Natural killer cell (primary cell): Measurements from ENCODE around the gene C2orf74. TPM values are rescaled to one million over a fixed set of nuclear protein-coding genes. Genes with fewer than 3 reads are reported as not detected.

Experiments
- ATAC-seq, 3 donors: fragments of 150-1000 bp in 2 of 3; fragments of 200-7000 bp in 1 of 3; cut with Tn5 transposase; 1 replicate in 1 of 3; 2 replicates in 2 of 3; pipeline ENCODE4 v1.10.0; 2021; ENCODE audit warnings: mild to moderate bottlenecking in 2 of 3, moderate library complexity in 2 of 3
- DNase-seq, 2 donors: peaks; one replicate each; pipeline versions ENCODE4 v3.0.0 to v3.0.0-alpha.2; 2013 to 2021; ENCODE audit warnings: mixed read lengths in 1 of 2
- H3K27ac ChIP-seq: one replicate; pipeline ENCODE4 v1.5.1; 2013; ENCODE audit warnings: mild to moderate bottlenecking, low read length
- H3K27me3 ChIP-seq: one replicate; pipeline ENCODE4 v1.6.1; 2013; ENCODE audit warnings: low read length; ENCODE audit not compliant: control insufficient read depth, insufficient read depth
- H3K36me3 ChIP-seq: one replicate; pipeline ENCODE4 v1.6.1; 2013; ENCODE audit warnings: low read length; ENCODE audit not compliant: control insufficient read depth, insufficient read depth
- H3K4me1 ChIP-seq: one replicate; pipeline ENCODE4 v1.6.1; 2013; ENCODE audit warnings: low read length; ENCODE audit not compliant: control insufficient read depth, insufficient read depth
- H3K4me3 ChIP-seq: one replicate; pipeline ENCODE4 v1.5.1; 2013; ENCODE audit warnings: low read length
- H3K9me3 ChIP-seq: one replicate; pipeline ENCODE4 v1.6.1; 2013; ENCODE audit warnings: low read length; ENCODE audit not compliant: control insufficient read depth, insufficient read depth
- H3K27ac Mint-ChIP-seq, 2 donors: one replicate each; pipeline ENCODE4 v1.8.0; 2022; ENCODE audit warnings: mild to moderate bottlenecking in 2 of 2, mixed read lengths in 2 of 2, moderate library complexity in 1 of 2
- H3K27me3 Mint-ChIP-seq, 2 donors: one replicate each; pipeline ENCODE4 v1.8.0; 2022; ENCODE audit warnings: low read depth in 2 of 2, mixed read lengths in 2 of 2
- H3K36me3 Mint-ChIP-seq: one replicate; pipeline ENCODE4 v1.8.0; 2022; ENCODE audit warnings: mixed read lengths
- H3K4me1 Mint-ChIP-seq, 2 donors: one replicate each; pipeline ENCODE4 v1.8.0; 2022; ENCODE audit warnings: mixed read lengths in 2 of 2
- H3K4me3 Mint-ChIP-seq: one replicate; pipeline ENCODE4 v1.8.0; 2022; ENCODE audit warnings: mild to moderate bottlenecking, moderate library complexity, mixed read lengths
- H3K9me3 Mint-ChIP-seq, 2 donors: one replicate each; pipeline ENCODE4 v1.8.0; 2022; ENCODE audit warnings: mixed read lengths in 2 of 2
- WGBS: methylation state at CpG from one replicate; pipeline ENCODE4 v1.1.7; 2013; ENCODE audit warnings: missing lambda C conversion rate; ENCODE audit not compliant: insufficient coverage; 5-methylcytosine and 5-hydroxymethylcytosine counted together
- intact Hi-C: fragments of 100-400 bp; cut with micrococcal nuclease; formaldehyde crosslinking; loops from one replicate; pipeline ENCODE4 v1.14.2; 2022
- total RNA-seq, 4 donors: library from RNA; stranded (reverse); fragments of 120-200 nt in 1 of 4; gene quantifications; one replicate each; pipeline versions ENCODE4 v1.2.3 to v1.2.4, GENCODE V29; 2013 to 2022
- TF ChIP-seq, protein P1 (sequence below): fragments of 200-600 bp; IDR thresholded peaks from one replicate; pipeline ENCODE4 v1.8.0; 2022; ENCODE audit warnings: antibody characterized with exemption

The C2orf74 gene
- total RNA-seq, 3 donors from 2014 or later (not counting 1 experiment from before 2014, with no cell fraction given) = 5.7 to 6.1 (median 6.0) TPM

- H3K4me3 Mint-ChIP-seq = peak overlapping the region; percentile 88
- Histone ChIP-seq H3K36me3 (peaks cover 36% of the 10 kb centered on the region), H3K27me3 (no peaks in the 10 kb centered on the region), H3K4me1 (peaks cover 46% of the 10 kb centered on the region), H3K27ac (peak overlapping the region; percentile 94), H3K9me3 (no peaks in the 10 kb centered on the region), H3K4me3 (no peak overlapping the region)
- intact Hi-C loops = no loop called here
- 94% methylated on average over 22 of the region's 22 CpGs for WGBS
- TF ChIP-seq, protein P1, sequence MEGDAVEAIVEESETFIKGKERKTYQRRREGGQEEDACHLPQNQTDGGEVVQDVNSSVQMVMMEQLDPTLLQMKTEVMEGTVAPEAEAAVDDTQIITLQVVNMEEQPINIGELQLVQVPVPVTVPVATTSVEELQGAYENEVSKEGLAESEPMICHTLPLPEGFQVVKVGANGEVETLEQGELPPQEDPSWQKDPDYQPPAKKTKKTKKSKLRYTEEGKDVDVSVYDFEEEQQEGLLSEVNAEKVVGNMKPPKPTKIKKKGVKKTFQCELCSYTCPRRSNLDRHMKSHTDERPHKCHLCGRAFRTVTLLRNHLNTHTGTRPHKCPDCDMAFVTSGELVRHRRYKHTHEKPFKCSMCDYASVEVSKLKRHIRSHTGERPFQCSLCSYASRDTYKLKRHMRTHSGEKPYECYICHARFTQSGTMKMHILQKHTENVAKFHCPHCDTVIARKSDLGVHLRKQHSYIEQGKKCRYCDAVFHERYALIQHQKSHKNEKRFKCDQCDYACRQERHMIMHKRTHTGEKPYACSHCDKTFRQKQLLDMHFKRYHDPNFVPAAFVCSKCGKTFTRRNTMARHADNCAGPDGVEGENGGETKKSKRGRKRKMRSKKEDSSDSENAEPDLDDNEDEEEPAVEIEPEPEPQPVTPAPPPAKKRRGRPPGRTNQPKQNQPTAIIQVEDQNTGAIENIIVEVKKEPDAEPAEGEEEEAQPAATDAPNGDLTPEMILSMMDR = no peak
- ATAC-seq (no peak), DNase-seq (peak in 1 of 2 donors; percentile 49)
- H3K4me1 Mint-ChIP-seq = peaks cover 62 to 77% of the 10 kb centered on the region in 2 donors
- no peaks in the 10 kb centered on the region for H3K9me3 Mint-ChIP-seq
- peak overlapping the region; percentile 79 to 97 for H3K27ac Mint-ChIP-seq
- H3K36me3 Mint-ChIP-seq = peaks cover 14% of the 10 kb centered on the region
- no peaks in the 10 kb centered on the region for H3K27me3 Mint-ChIP-seq
Measured at GRCh38 chr2:61178603-61179545, 16.9 kb downstream of the C2orf74 start.

GRCh38 chr2:61179701-61180639 is 18.0 kb downstream of the C2orf74 start:
- DNase-seq (no peak), ATAC-seq (no peak)
- Histone ChIP-seq H3K27me3 (no peaks in the 10 kb centered on the region), H3K27ac (no peak overlapping the region), H3K36me3 (peaks cover 47% of the 10 kb centered on the region), H3K9me3 (no peaks in the 10 kb centered on the region), H3K4me3 (no peak overlapping the region), H3K4me1 (peaks cover 46% of the 10 kb centered on the region)
- Mint-ChIP-seq H3K4me1 (peaks cover 70 to 86% of the 10 kb centered on the region in 2 donors), H3K27me3 (no peaks in the 10 kb centered on the region), H3K4me3 (peak overlapping the region; percentile 88), H3K36me3 (peaks cover 20% of the 10 kb centered on the region), H3K9me3 (no peaks in the 10 kb centered on the region), H3K27ac (peak overlapping the region; percentile 79 to 97)
- 92% methylated on average over 12 of the region's 14 CpGs for WGBS
- TF ChIP-seq, protein P1 = no peak
- intact Hi-C loops = no loop called here

GRCh38 chr2:61180686-61181085 is 18.7 kb downstream of the C2orf74 start:
- Histone ChIP-seq H3K4me3 (no peak overlapping the region), H3K27me3 (no peaks in the 10 kb centered on the region), H3K36me3 (peaks cover 54% of the 10 kb centered on the region), H3K27ac (no peak overlapping the region), H3K4me1 (peaks cover 46% of the 10 kb centered on the region), H3K9me3 (no peaks in the 10 kb centered on the region)
- 96% methylated on average over 6 of the region's 6 CpGs for WGBS
- intact Hi-C loops = no loop called here
- peak overlapping the region; percentile 61 to 97 for H3K27ac Mint-ChIP-seq
- H3K4me1 Mint-ChIP-seq = peaks cover 76 to 86% of the 10 kb centered on the region in 2 donors
- TF ChIP-seq, protein P1 = no peak
- H3K4me3 Mint-ChIP-seq = peak overlapping the region; percentile 88
- H3K27me3 Mint-ChIP-seq = no peaks in the 10 kb centered on the region
- DNase-seq = no peak
- no peaks in the 10 kb centered on the region for H3K9me3 Mint-ChIP-seq
- H3K36me3 Mint-ChIP-seq = peaks cover 26% of the 10 kb centered on the region
- ATAC-seq = no peak
